Pancreas (tissue), 10 donors: Measurements from ENCODE around the gene MRPL58. TPM values are rescaled to one million over a fixed set of nuclear protein-coding genes. Genes with fewer than 3 reads are reported as not detected.
"Not testable (repeated sequence)": the region's sequence is repeated elsewhere in the genome, so short reads cannot be mapped to it uniquely, and the experiment has no call there.

ENCODE experiments used
- ATAC-seq, 4 donors: fragments of 200-7000 bp; cut with Tn5 transposase; one replicate each; pipeline versions ENCODE4 v1.8.0 to v1.9.1; 2020; ENCODE audit warnings: mild to moderate bottlenecking in 4 of 4, moderate library complexity in 4 of 4
- DNase-seq, 6 donors: peaks; one replicate each; pipeline ENCODE4 v3.0.0-alpha.2; 2020
- FAIRE-seq: peaks from 2 replicates; lab custom pipeline; 2012; peaks lifted over from hg19 to GRCh38; lab: Jason Lieb, UNC
- H3K27ac ChIP-seq, 4 donors: fragments of 200-600 bp; sonication (generic); 1 replicate in 3 of 4; 2 replicates in 1 of 4; pipeline versions ENCODE4 v1.5.0 to v1.8.0; 2020
- H3K27me3 ChIP-seq, 4 donors: fragments of 200-600 bp; one replicate each; pipeline ENCODE4 v1.8.0; 2021
- H3K36me3 ChIP-seq, 3 donors: fragments of 200-600 bp; sonication (generic) in 1 of 3; one replicate each; pipeline versions ENCODE4 v1.5.0 to v1.8.0; 2020 to 2021
- H3K4me1 ChIP-seq, 3 donors: fragments of 200-600 bp; one replicate each; pipeline ENCODE4 v1.8.0; 2021
- H3K4me3 ChIP-seq, 4 donors: fragments of 200-600 bp; sonication (generic) in 2 of 4; one replicate each; pipeline versions ENCODE4 v1.5.0 to v1.8.0; 2020 to 2021
- H3K9me3 ChIP-seq, 4 donors: fragments of 200-600 bp; one replicate each; pipeline ENCODE4 v1.8.0; 2021
- WGBS, 2 donors: extraction: QIAGEN DNeasy Blood & Tissue Kit; methylation state at CpG; one replicate each; pipeline ENCODE4 v1.1.7; 2013; 5-methylcytosine and 5-hydroxymethylcytosine counted together
- intact Hi-C, 3 donors: fragments of 100-400 bp; cut with DNase I; formaldehyde crosslinking; loops; one replicate each; pipeline versions ENCODE4 v1.11.1 to v1.14.2; 2022
- polyA plus RNA-seq, 2 donors: library from polyadenylated mRNA; stranded (reverse); fragments of 200-250 nt; gene quantifications; one replicate each; pipeline ENCODE4 v1.2.3, GENCODE V29; 2013
- total RNA-seq, 6 donors: library from RNA; stranded (reverse); fragmentation: NEBNext Ultra II Directional in 4 of 6; extraction: Animal tissue kit (Norgen Biotek cat#: 25700) in 4 of 6; gene quantifications; one replicate each; pipeline versions ENCODE4 v1.2.1 to v1.2.4, GENCODE V29; 2021 to 2023
- TF ChIP-seq, protein P1 (sequence below), 4 donors: fragments of 200-600 bp; sonication (generic) in 3 of 4; IDR thresholded peaks; one replicate each; pipeline versions ENCODE4 v1.5.0 to v1.8.0; 2021; ENCODE audit warnings: antibody characterized with exemption in 4 of 4
- donor health status: healthy with polysubstance abuse.
- donor health status: DM: no; HTN: no; CAD: no; lungs with moderate emphysema.
- donor health status: DM: no; HTN: no; CAD: no.
- donor health status: control.
- donor health status: control.
- donor health status: Bipolar disorder and iron deficiency.
- donor health status: DM: yes; HTN: yes; CAD: no.
- donor health status: DM: no; HTN: no; CAD: no.
- donor health status: DM: no; HTN: no; CAD: no.
- donor health status: DM: yes; HTN: yes; CAD: no.

MRPL58 gene
- total and polyA plus RNA-seq, 8 donors = 11.7 to 23.6 (median 16.0) TPM

- H3K9me3 ChIP-seq = no peaks in the 10 kb centered on the region
- peaks cover 0 to 18% (median 3%) of the 10 kb centered on the region in 3 donors for H3K36me3 ChIP-seq
- no peak for FAIRE-seq
- no peak overlapping the region for H3K4me3 ChIP-seq
- TF ChIP-seq, protein P1, sequence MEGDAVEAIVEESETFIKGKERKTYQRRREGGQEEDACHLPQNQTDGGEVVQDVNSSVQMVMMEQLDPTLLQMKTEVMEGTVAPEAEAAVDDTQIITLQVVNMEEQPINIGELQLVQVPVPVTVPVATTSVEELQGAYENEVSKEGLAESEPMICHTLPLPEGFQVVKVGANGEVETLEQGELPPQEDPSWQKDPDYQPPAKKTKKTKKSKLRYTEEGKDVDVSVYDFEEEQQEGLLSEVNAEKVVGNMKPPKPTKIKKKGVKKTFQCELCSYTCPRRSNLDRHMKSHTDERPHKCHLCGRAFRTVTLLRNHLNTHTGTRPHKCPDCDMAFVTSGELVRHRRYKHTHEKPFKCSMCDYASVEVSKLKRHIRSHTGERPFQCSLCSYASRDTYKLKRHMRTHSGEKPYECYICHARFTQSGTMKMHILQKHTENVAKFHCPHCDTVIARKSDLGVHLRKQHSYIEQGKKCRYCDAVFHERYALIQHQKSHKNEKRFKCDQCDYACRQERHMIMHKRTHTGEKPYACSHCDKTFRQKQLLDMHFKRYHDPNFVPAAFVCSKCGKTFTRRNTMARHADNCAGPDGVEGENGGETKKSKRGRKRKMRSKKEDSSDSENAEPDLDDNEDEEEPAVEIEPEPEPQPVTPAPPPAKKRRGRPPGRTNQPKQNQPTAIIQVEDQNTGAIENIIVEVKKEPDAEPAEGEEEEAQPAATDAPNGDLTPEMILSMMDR (IDR thresholded peaks at IDR 0.05) = no peak
- no peak for DNase-seq
- H3K27ac ChIP-seq = no peak overlapping the region
- intact Hi-C loops = no loop called here
- WGBS, 2 donors = 83 to 85% methylated on average over 19 of the region's 19 CpGs
- no peak for ATAC-seq
- H3K27me3 ChIP-seq = no peaks in the 10 kb centered on the region
- no peaks in the 10 kb centered on the region for H3K4me1 ChIP-seq
Measured at GRCh38 chr17:75020331-75021110, 8.1 kb downstream of the MRPL58 start.

DNA sequence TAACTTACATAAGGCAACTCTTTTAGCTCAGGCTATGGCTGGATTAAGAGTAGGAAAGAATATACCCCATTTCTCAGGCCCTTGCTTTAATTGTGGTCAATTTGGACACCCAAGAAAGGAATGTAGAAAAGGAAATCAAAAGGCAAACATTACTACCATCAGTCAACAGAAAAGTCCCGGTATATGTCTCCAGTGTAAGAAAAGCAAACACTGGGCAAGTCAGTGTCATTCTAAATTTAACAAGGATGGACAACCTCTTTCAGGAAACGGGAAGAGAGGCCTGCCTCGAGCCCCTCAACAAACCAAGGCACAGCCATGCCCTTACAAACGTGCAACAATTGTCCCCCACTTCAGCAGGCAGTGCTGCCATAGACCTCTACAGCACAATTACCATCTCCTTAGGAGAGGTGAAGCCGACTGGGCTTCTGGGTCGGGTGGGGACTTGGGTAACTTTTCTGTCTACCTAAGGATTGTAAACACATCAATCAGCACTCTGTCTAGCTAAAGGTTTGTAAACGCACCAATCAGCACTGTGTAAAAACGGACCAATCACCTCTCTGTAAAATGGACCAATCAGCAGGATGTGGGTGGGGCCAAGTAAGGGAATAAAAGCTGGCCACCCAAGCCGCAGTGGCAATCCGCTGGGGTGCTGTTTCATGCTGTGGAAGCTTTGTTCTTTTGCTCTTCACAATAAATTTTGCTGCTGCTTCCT, 12.4 kb downstream of the MRPL58 start:
- Histone ChIP-seq H3K36me3 (peaks cover 0 to 18% (median 0%) of the 10 kb centered on the region in 3 donors), H3K9me3 (no peaks in the 10 kb centered on the region), H3K4me3 (no peak overlapping the region), H3K27ac (no peak overlapping the region), H3K4me1 (no peaks in the 10 kb centered on the region), H3K27me3 (no peaks in the 10 kb centered on the region)
- no peak for ATAC-seq
- TF ChIP-seq, protein P1 (IDR thresholded peaks at IDR 0.05) = no peak
- intact Hi-C loops = no loop called here
- WGBS, 2 donors = 78 to 82% methylated on average over 10 of the region's 10 CpGs
- FAIRE-seq = no peak
- DNase-seq = no peak

GRCh38 chr17:75025398-75025734, 12.9 kb downstream of the MRPL58 start:
- FAIRE-seq, DNase-seq, H3K9me3 ChIP-seq, ATAC-seq, H3K4me1 ChIP-seq, intact Hi-C loops, H3K27ac ChIP-seq, H3K4me3 ChIP-seq, H3K27me3 ChIP-seq: not testable (repeated sequence)
- WGBS, 2 donors = 91 to 94% methylated on average over 9 of the region's 9 CpGs
- H3K36me3 ChIP-seq = peaks cover 0 to 17% (median 0%) of the 10 kb centered on the region in 3 donors

DNA sequence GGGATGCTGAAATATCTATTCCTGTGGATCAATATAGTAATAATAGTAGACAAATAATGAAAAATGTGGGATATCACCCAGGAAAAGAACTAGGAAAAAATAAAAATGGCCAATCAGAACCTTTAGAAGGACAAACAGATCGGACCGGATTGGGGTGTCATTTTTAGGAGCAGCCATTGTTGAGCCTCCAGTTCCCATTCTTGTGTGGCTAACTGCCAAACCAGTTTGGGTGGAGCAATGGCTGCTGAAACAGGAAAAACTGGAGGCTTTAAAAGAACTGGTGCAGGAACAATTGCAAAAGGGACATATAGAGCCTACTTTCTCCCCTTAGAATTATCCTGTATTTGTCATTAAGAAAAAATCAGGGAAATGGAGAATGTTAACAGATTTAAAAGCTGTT, 14.2 kb downstream of the MRPL58 start:
- H3K4me3 ChIP-seq, H3K27ac ChIP-seq, ATAC-seq, H3K27me3 ChIP-seq, H3K9me3 ChIP-seq, H3K4me1 ChIP-seq, H3K36me3 ChIP-seq, intact Hi-C loops, DNase-seq, FAIRE-seq: not testable (repeated sequence)
- 87 to 95% methylated on average over 2 of the region's 2 CpGs for WGBS, 2 donors

DNA sequence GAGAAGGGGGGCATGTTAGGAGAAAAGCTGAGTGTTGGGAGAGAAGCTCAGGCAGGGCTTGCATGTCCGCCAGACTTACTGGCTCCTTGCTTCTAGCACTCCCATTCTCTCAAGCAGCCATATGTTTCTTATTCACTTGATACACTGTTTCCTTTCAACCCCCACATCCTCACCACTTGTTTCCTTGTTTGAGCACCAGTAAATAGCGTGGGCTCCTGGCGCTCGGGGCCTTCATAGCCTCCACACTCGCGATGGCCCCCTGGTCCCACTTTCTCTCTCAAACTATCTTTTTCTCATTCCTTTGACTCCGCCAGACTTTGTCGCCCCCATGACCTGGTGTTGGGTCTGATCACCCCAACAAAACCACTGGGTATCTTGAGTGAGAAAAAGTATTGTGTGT, 17.7 kb downstream of the MRPL58 start:
- DNase-seq (no peak), FAIRE-seq (no peak), ATAC-seq (no peak)
- no peaks in the 10 kb centered on the region for H3K36me3 ChIP-seq
- H3K27ac ChIP-seq = no peak overlapping the region
- intact Hi-C loops = no loop called here
- no peaks in the 10 kb centered on the region for H3K27me3 ChIP-seq
- H3K4me1 ChIP-seq = peaks cover 0 to 7% (median 0%) of the 10 kb centered on the region in 3 donors
- TF ChIP-seq, protein P1 (IDR thresholded peaks at IDR 0.05) = no peak
- 74 to 97% methylated on average over 8 of the region's 8 CpGs for WGBS, 2 donors
- no peak overlapping the region for H3K4me3 ChIP-seq
- H3K9me3 ChIP-seq = no peaks in the 10 kb centered on the region
